Anterior cingulate cortex (tissue), 58 donors: Measurements from ENCODE around the gene EIF1AD.
A peak's percentile ranks its signal among the peaks of the same experiment; 100 is the strongest.
"Not testable (repeated sequence)": the region's sequence is repeated elsewhere in the genome, so short reads cannot be mapped to it uniquely, and the experiment has no call there.

ENCODE experiments used
- DNase-seq, 58 donors: peaks; one replicate each; lab custom pipeline; 2025; lab: John Stamatoyannopoulos, UW

EIF1AD gene

GRCh38 chr11:66001942-66002647, at the start of gene EIF1AD, which contains the start of gene BANF1:
Gene EIF1AD, minus strand, starts transcription at chr11:66002157. Its CDS starts 1,768 bp downstream, at chr11:66000389.
Gene BANF1, plus strand, starts transcription at chr11:66002503. Its CDS starts 748 bp downstream, at chr11:66003251.
- peak; percentile 72 to 100 (median 97) for DNase-seq

DNA sequence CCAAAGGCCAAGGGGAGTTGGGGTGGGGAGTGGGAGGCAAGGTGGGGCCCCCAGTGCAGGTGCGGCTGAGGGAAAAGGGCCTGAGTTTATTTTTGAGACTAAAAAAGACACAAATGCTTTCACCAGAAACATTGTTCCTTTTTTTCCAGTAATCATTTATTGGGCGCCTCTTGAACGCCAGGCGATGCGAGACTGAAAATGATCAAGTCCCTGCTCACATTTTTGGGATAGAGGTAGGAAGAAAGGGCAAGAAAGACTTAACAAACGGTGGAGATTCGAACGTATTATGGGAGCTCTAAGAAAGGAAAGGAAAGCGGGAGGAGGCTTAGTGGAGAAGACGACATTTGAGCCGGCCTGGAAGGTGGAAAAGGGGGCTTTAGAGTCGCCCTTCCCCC, 49.4 kb upstream of the EIF1AD start:
- no peak for DNase-seq

DNA sequence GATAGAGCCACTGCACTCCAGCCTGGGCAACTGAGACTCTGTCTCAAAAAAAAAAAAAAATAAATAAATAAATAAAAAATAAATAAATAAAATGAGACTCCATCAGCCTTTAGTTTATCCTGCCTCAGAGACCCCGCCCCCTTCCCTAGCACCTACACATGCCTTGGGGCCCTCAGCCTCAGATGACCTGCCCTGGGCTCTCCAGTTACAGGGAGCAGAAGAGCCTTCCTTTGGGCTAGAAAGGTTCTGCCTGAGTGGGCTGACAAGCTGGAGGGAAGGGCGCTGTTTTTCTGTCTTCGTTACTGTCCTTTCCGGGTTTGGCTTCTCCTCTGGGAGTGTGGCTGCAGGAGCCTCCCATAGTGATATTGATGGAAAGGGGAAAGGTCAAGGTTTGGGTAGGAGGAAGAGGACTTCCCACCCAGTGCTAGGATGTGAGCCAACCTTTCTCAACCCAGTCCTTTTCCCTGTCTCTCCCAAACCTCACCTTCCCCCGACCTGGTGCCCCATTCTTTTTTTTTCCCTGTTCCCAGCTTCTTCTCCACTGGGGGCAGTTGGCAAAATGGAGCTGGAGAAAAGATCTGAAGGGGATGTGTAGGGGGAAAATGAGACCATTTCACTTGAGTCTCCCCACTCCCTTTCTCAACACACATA, 48.7 kb upstream of the EIF1AD start:
- no peak for DNase-seq

GRCh38 chr11:66048547-66049323, 46.8 kb upstream of the EIF1AD start, which contains the start of gene GAL3ST3:
Gene GAL3ST3, minus strand, starts transcription at chr11:66049161. Its CDS starts 3,746 bp downstream, at chr11:66045415.
- DNase-seq = peak in 15 of 58 donors; percentile 3 to 53 (median 19)

GRCh38 chr11:66047541-66048365, 45.8 kb upstream of the EIF1AD start:
- no peak for DNase-seq

DNA sequence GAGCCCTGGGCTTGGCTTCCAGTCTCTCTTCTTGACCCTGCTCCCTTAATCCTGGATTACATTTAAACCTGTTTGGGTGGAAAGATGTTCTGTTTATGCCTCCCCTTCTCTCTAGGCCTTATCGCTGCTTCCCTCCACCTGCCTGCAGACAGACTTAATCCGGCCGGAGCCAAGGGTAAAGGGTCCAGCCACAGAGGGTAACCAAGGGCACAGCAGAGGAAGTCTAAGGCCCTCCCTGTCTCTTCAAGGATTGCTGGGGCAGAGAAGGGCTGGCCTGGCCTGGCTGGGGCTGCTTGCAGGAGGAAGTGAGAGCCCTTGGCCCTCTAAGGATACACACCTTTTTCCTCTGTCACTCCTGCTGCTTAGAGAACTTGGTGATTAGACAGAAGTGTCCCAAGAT, 44.9 kb upstream of the EIF1AD start:
- no peak for DNase-seq

DNA sequence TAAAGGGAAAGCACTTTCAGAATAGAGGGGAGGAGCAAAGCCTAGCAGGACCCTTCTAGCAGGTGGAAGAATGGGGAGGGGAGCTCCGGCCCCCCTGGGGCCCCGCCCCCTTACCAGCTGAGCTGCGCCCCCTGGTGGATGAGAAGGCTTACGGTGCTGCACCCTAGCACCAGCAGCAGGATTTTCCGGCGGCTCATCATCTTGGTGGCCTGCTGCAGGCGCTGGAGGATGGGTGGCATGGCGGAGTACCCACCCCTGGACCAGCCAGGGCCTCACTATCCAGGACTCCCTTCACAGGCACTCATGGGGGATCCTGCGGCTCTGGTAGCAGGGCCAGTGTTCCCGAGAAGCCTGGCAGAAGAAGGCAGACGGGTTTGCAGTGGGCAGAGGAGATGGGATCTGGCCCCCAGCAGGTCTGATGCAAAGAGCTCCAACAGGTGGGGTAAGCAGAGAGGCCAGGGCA, 43.3 kb upstream of the EIF1AD start:
- peak in 54 of 58 donors; percentile 16 to 86 (median 58) for DNase-seq

GRCh38 chr11:66044757-66045156, 42.8 kb upstream of the EIF1AD start:
- DNase-seq = no peak

DNA sequence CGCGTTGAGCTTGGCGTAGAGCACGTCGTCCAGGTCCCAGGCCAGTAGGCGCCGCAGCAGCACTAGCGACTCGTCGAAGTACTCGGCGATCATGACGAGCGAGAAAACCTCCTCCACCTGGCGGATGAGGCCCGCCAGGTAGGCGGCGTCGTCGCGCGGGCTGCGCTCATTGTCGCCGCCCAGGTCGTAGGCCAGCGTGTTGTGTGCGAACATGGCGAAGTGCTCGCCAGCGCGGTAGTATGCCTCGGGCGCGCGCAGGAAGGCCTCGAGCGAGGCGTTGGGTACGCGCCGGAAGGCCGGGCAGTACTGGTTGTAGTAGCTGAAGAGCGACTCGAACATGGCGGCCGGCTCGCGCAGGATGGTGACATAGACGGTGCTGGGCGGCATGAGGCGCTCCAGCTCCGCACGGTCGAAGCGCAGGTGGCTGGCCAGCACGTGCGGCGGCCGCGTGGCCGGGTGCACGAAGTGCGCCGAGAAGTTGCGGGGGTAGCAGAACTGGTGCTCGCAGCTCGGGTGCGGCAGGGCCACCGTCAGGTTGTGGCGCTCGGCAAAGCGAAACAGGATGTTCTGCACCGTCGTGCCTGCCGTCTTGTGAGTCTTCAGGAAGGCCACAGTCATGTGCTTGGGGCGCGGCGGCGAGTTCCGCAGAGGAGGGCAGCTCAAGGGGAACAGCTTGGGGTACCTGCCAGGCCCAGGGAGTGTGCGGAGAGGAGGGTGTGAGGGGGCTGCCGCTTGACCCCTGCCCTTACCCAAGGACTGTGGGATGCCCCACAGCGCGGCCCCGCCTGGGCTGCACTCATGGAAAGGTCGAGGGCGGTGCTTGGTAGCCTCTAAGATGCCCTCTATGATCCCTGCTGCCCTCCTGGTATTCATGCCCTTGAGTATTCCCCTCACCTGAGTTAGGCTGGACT, 41.3 kb upstream of the EIF1AD start:
- no peak for DNase-seq

DNA sequence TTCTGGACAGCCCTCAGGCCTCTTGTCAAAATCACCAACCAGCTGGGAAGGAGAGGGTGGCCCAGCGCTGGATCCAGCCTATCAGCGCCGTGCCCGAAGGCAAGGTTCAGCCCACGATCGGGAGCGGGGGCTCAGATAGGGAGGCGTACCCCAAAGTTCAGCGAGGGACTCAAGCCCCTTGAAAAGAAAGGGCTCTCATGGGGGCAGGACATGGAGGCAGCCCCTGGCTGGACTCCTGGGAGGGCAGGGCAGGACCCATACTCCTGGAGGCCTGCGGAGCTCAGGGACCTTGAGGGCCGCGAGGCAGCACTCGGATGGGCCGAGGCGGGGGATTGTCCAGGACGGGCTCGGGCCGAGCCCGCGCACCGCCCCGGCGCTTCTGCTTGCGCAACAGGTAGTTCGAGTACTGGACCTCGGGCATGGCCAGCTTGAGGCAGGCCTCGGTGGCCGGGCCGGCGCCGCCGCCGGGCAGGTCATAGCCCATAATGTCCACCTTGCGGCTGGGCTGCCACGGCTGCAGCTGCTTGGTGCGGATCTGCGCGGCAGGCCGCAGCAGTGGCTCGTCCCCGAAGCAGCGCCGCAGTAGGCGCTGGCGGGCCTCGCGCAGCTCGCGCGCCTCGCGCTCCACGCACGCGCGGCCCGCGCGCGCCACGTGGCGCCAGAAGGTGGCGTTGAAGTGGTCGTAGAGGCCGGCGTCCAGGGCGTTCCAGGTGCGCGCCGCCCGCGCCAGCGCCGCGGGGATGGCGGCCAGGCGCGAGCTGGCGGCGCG, 40.5 kb upstream of the EIF1AD start:
- no peak for DNase-seq

DNA sequence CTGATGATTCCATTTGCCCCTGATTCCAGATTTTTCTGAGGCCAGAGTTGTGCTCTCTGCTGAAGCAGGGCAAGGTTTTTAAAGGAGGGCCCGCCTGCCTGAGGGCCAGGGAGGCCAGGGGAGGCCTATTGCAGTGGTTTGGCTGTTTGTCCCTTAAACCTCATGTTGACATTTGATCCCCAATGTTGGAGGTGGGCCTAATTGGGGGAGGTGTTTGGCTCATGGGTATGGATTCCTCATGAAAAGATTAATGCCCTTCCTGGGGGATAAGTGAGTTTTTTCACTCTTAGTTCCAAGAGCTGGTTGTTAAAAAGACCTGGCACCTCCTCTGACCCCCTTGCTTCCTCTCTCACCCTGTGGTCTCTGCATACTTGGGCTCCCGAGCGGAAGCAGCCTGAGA, 37.8 kb upstream of the EIF1AD start:
- DNase-seq = no peak

DNA sequence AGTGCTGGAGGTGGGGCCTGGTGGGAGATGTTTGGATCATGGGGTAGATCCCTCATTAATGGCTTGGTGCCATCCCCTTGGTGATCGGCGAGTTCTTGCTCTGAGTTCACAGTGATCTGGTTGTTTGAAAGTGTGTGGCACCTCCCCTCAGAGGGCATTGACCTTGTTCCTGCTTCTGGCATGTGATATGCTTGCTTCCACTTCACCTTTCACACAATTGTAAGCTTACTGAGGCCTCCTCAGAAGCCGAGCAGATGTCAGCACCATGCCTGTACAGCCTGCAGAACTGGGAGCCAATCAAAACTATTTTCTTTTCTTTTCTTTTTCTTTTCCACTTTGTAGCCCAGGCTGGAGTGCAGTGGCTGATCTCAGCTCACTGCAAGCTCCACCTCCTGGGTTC, 35.4 kb upstream of the EIF1AD start:
- no peak for DNase-seq

GRCh38 chr11:66036334-66036710, 34.4 kb upstream of the EIF1AD start:
- DNase-seq = no peak

GRCh38 chr11:66035653-66036333, 33.8 kb upstream of the EIF1AD start:
- no peak for DNase-seq

- DNase-seq = no peak
These were observed 31.2 kb upstream of the EIF1AD start for GRCh38 chr11:66032957-66033735.

GRCh38 chr11:66026017-66026529, 24.1 kb upstream of the EIF1AD start, which contains the start of gene CATSPER1:
Gene CATSPER1, minus strand, starts transcription at chr11:66026479. Its CDS starts 100 bp downstream, at chr11:66026379.
- DNase-seq = no peak

DNA sequence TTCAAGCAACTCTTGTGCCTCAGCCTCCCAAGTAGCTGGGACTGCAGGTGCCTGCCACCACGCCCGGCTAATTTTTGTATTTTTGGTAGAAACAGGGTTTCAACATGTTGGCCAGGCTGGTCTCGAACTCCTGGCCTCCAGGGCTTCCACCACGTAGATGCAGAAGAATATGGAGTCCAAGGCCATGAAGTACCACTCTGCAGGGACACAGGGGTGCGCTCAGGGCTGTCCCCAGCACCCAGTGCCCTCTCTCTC, 21.2 kb upstream of the EIF1AD start:
- not testable (repeated sequence) for DNase-seq
